Right lobe of liver (tissue), 6 donors: ENCODE data around the gene ROPN1L. TPM values are rescaled to one million over a fixed set of nuclear protein-coding genes. Genes with fewer than 3 reads are reported as not detected.
A peak's percentile ranks its signal among the peaks of the same experiment; 100 is the strongest.

Experiments used
- ATAC-seq, 4 donors: fragments of 200-7000 bp; cut with Tn5 transposase; one replicate each; pipeline ENCODE4 v1.9.1; 2020; ENCODE audit warnings: mild to moderate bottlenecking in 4 of 4, moderate library complexity in 4 of 4
- DNase-seq, 3 donors: peaks; one replicate each; pipeline ENCODE4 v3.0.0-alpha.2; 2020
- H3K27ac ChIP-seq, 3 donors: fragments of 200-600 bp; one replicate each; pipeline ENCODE4 v1.8.0; 2022
- H3K27me3 ChIP-seq, 2 donors: fragments of 200-600 bp; one replicate each; pipeline ENCODE4 v1.8.0; 2022
- H3K36me3 ChIP-seq, 4 donors: fragments of 200-600 bp; sonication (generic) in 1 of 4; one replicate each; pipeline versions ENCODE4 v1.5.1 to v1.8.0; 2017 to 2022; ENCODE audit warnings: control low read depth in 1 of 4
- H3K4me1 ChIP-seq, 4 donors: fragments of 200-600 bp; sonication (generic) in 1 of 4; one replicate each; pipeline versions ENCODE4 v1.5.1 to v1.8.0; 2017 to 2022; ENCODE audit warnings: control low read depth in 1 of 4
- H3K4me3 ChIP-seq, 3 donors: fragments of 200-600 bp; one replicate each; pipeline ENCODE4 v1.8.0; 2022
- H3K9me3 ChIP-seq, 4 donors: fragments of 200-600 bp; sonication (generic) in 1 of 4; one replicate each; pipeline versions ENCODE4 v1.5.1 to v1.8.0; 2017 to 2022; ENCODE audit warnings: control low read depth in 1 of 4
- CTCF ChIP-seq, 4 donors: fragments of 200-600 bp in 3 of 4; fragments of 450-650 bp in 1 of 4; IDR thresholded peaks; one replicate each; pipeline versions ENCODE4 v1.5.1 to v1.8.0; 2016 to 2022; ENCODE audit warnings: antibody characterized with exemption in 4 of 4, mild to moderate bottlenecking in 2 of 4
- POLR2A ChIP-seq: fragments of 450-650 bp; IDR thresholded peaks from one replicate; pipeline ENCODE4 v1.6.1; 2017; ENCODE audit warnings: antibody characterized with exemption, mild to moderate bottlenecking
- WGBS: methylation state at CpG from one replicate; pipeline ENCODE4 v1.1.6; 2018; ENCODE audit warnings: low coverage, low lambda C conversion rate; ENCODE audit not compliant: insufficient coverage; ENCODE audit errors: missing lambda C conversion rate; 5-methylcytosine and 5-hydroxymethylcytosine counted together
- intact Hi-C, 2 donors: fragments of 100-400 bp; cut with DNase I; formaldehyde crosslinking; loops; one replicate each; pipeline versions ENCODE4 v1.11.2 to v1.14.1; 2022
- total RNA-seq, 6 experiments: library from RNA; depleted of rRNA in 2 of 6; stranded (reverse); fragments of >200 nt in 2 of 6; fragmentation: NEBNext Ultra II Directional in 3 of 6; extraction: Animal tissue kit (Norgen Biotek cat#: 25700) in 3 of 6; gene quantifications; one replicate each; pipeline versions ENCODE4 v1.1.0 to v1.2.4, GENCODE V29; 2016 to 2023
- donor health status: DM: no; HTN: yes; CAD: no.
- donor health status: DM: no; HTN: no; CAD: no.
- donor health status: DM: no; HTN: no; CAD: no.
- donor health status: DM: no; HTN: yes; CAD: no.
- donor health status: DM: no; HTN: yes; CAD: no.

Gene ROPN1L
- total RNA-seq, 6 experiments from 2014 or later: 0.24 to 0.83 (median 0.40) TPM; not detected in 2

GRCh38 chr5:10459080-10460055 lies 17.7 kb downstream of the ROPN1L start:
- H3K4me3 ChIP-seq: no peak overlapping the region
- H3K27ac ChIP-seq: peak overlapping the region in 1 of 3 donors; percentile 63
- ATAC-seq (no peak), DNase-seq (peak in 1 of 3 donors; percentile 42)
- intact Hi-C loops: loop anchor here in 1 of 2 donors (5.0 kb wide), 1 partner anchor 168 kb away; no protein-coding TSS in a partner anchor
- H3K27me3 ChIP-seq: no peaks in the 10 kb centered on the region
- no peaks in the 10 kb centered on the region for H3K36me3 ChIP-seq
- no peaks in the 10 kb centered on the region for H3K9me3 ChIP-seq
- peaks cover 0 to 36% (median 8%) of the 10 kb centered on the region in 4 donors for H3K4me1 ChIP-seq
- TF ChIP-seq CTCF (IDR thresholded peaks at IDR 0.05) (no peak), POLR2A (no peak)
- WGBS: 83% methylated on average over 15 of the region's 19 CpGs

DNA sequence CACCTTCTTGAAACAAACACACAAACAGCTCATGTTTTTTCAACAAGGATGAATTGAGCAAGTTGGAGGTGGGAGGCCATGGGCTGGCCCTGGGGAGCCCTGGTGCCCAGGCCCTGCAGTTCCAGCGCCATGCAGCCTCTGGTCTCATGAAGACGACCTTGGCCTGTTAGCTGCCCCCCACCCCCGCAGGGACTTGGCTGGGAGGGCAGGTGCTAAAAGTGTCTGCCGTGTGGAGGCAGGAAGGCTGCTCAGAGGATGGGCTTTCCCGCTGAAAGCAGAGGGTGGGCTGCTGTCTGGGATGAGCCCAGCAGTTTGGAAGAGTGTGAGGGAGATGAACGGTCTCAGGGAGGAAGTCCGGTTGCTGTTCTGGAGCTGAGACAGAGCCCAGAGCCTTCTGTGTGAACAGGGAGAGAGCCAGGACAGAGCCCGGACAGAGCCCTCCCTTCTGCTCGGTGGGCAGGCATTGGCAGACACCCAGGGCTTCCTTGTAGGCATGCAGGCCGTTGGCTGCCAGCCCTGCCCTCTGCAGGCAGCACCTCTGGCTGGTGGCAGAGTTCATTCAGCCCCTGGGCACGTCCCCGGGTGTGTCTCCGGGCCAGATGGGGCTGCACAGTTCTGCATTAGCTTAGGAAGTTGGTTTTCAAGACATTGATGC lies 18.7 kb downstream of the ROPN1L start:
- DNase-seq: peak; percentile 94 to 97 (median 97)
- peak; percentile 86 to 94 (median 87) for ATAC-seq
- no peaks in the 10 kb centered on the region for H3K9me3 ChIP-seq
- 29% methylated on average over 5 of the region's 13 CpGs for WGBS
- no peak overlapping the region for H3K4me3 ChIP-seq
- intact Hi-C loops: no loop called here
- peaks cover 0 to 36% (median 8%) of the 10 kb centered on the region in 4 donors for H3K4me1 ChIP-seq
- peak overlapping the region in 1 of 3 donors; percentile 63 for H3K27ac ChIP-seq
- no peaks in the 10 kb centered on the region for H3K36me3 ChIP-seq
- TF ChIP-seq CTCF (IDR thresholded peaks at IDR 0.05) (no peak), POLR2A (no peak)
- no peaks in the 10 kb centered on the region for H3K27me3 ChIP-seq

GRCh38 chr5:10461041-10461440 lies 19.4 kb downstream of the ROPN1L start:
- no peak overlapping the region for H3K27ac ChIP-seq
- no peaks in the 10 kb centered on the region for H3K27me3 ChIP-seq
- DNase-seq (no peak), ATAC-seq (no peak)
- peaks cover 0 to 36% (median 8%) of the 10 kb centered on the region in 4 donors for H3K4me1 ChIP-seq
- no peaks in the 10 kb centered on the region for H3K9me3 ChIP-seq
- TF ChIP-seq CTCF (IDR thresholded peaks at IDR 0.05): no peak
- TF ChIP-seq POLR2A: no peak
- intact Hi-C loops: no loop called here
- no peak overlapping the region for H3K4me3 ChIP-seq
- no peaks in the 10 kb centered on the region for H3K36me3 ChIP-seq
- WGBS: 87% methylated on average over 3 of the region's 12 CpGs

- ATAC-seq: peak; percentile 58 to 71 (median 64)
- TF ChIP-seq CTCF (IDR thresholded peaks at IDR 0.05) (no peak), POLR2A (no peak)
- Histone ChIP-seq H3K36me3 (no peaks in the 10 kb centered on the region), H3K4me3 (no peak overlapping the region), H3K9me3 (no peaks in the 10 kb centered on the region), H3K27me3 (no peaks in the 10 kb centered on the region), H3K27ac (peak overlapping the region in 1 of 3 donors; percentile 62), H3K4me1 (peaks cover 0 to 36% (median 8%) of the 10 kb centered on the region in 4 donors)
- peak in 2 of 3 donors; percentile 74 to 86 for DNase-seq
- 28% methylated on average over 10 of the region's 10 CpGs for WGBS
- intact Hi-C loops: no loop called here
Observed at GRCh38 chr5:10461904-10462555, 20.4 kb downstream of the ROPN1L start.
